KMS-11 (cell line): ENCODE measurements around the gene EAF1.

Experiments used
- H2AFZ ChIP-seq: fragments of 200-600 bp; sonication (generic); 2 replicates; pipeline ENCODE4 v1.6.1; 2016; ENCODE audit warnings: antibody characterized with exemption, mixed run types, low read depth
- H3K27ac ChIP-seq: fragments of 200-600 bp; sonication (generic); 2 replicates; pipeline ENCODE4 v1.6.1; 2016; ENCODE audit warnings: mild to moderate bottlenecking, mixed run types
- H3K27me3 ChIP-seq: fragments of 200-600 bp; sonication (generic); 2 replicates; pipeline ENCODE4 v1.6.1; 2017; ENCODE audit warnings: mild to moderate bottlenecking, low read depth, mixed run types, moderate library complexity; ENCODE audit not compliant: insufficient read depth
- H3K36me3 ChIP-seq: fragments of 200-600 bp; sonication (generic); 2 replicates; pipeline ENCODE4 v1.6.1; 2017; ENCODE audit warnings: mild to moderate bottlenecking, mixed run types; ENCODE audit not compliant: insufficient read depth
- H3K4me1 ChIP-seq: fragments of 200-600 bp; sonication (generic); 2 replicates; pipeline ENCODE4 v1.6.1; 2016; ENCODE audit warnings: mild to moderate bottlenecking, low read depth, mixed run types; ENCODE audit not compliant: poor library complexity, severe bottlenecking
- H3K4me2 ChIP-seq: fragments of 200-600 bp; sonication (generic); 2 replicates; pipeline ENCODE4 v1.7.0; 2016; ENCODE audit warnings: mild to moderate bottlenecking, mixed run types
- H3K4me3 ChIP-seq: fragments of 200-600 bp; sonication (generic); IDR thresholded peaks from 2 replicates; pipeline ENCODE4 v1.6.1; 2017; ENCODE audit warnings: low read depth, low read length, mixed read lengths; ENCODE audit not compliant: insufficient read depth
- H3K79me2 ChIP-seq: fragments of 200-600 bp; sonication (generic); 2 replicates; pipeline ENCODE4 v1.6.1; 2016; ENCODE audit warnings: low read depth, mixed run types; ENCODE audit not compliant: insufficient read depth
- H3K9ac ChIP-seq: fragments of 200-600 bp; sonication (generic); 2 replicates; pipeline ENCODE4 v1.6.1; 2016; ENCODE audit warnings: mild to moderate bottlenecking, mixed run types
- H4K20me1 ChIP-seq: fragments of 200-600 bp; sonication (generic); 2 replicates; pipeline ENCODE4 v1.6.1; 2016; ENCODE audit warnings: mild to moderate bottlenecking, mixed run types; ENCODE audit not compliant: insufficient read depth
- TF ChIP-seq, protein P1 (sequence below): fragments of 200-600 bp; sonication (generic); conservative IDR thresholded peaks from 2 replicates; pipeline ENCODE4 v1.6.1; 2017; ENCODE audit warnings: low read depth, mild to moderate bottlenecking, antibody characterized with exemption, low read length, moderate library complexity, mixed read lengths

Gene EAF1

DNA sequence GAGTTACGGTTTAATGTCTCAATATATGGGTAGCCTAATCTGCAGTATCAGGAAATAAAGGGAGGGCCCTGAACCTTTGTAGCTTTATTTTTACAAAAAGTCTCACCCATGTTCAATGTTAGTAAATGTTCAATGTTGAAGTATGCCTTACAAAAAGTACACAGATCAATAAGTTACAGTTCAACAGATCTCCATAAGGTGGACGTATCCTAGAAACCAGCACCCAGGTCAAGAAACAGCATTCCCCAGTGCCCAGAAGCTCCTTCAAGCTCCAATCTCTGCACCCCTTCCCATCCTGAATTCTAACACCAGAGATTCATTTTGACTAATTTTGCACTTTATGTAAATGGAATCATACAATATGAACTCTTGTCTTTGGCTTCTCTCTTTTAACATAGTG, 62.8 kb downstream of the EAF1 start:
- H3K27me3 ChIP-seq, result no peaks in the 10 kb centered on the region
- no peaks in the 10 kb centered on the region for H4K20me1 ChIP-seq
- H3K4me1 ChIP-seq, result no peaks in the 10 kb centered on the region
- H3K27ac ChIP-seq, result no peak overlapping the region
- H3K79me2 ChIP-seq, result no peaks in the 10 kb centered on the region
- H3K36me3 ChIP-seq, result no peaks in the 10 kb centered on the region
- no peak overlapping the region for H3K4me3 ChIP-seq
- TF ChIP-seq, protein P1, sequence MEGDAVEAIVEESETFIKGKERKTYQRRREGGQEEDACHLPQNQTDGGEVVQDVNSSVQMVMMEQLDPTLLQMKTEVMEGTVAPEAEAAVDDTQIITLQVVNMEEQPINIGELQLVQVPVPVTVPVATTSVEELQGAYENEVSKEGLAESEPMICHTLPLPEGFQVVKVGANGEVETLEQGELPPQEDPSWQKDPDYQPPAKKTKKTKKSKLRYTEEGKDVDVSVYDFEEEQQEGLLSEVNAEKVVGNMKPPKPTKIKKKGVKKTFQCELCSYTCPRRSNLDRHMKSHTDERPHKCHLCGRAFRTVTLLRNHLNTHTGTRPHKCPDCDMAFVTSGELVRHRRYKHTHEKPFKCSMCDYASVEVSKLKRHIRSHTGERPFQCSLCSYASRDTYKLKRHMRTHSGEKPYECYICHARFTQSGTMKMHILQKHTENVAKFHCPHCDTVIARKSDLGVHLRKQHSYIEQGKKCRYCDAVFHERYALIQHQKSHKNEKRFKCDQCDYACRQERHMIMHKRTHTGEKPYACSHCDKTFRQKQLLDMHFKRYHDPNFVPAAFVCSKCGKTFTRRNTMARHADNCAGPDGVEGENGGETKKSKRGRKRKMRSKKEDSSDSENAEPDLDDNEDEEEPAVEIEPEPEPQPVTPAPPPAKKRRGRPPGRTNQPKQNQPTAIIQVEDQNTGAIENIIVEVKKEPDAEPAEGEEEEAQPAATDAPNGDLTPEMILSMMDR, result no peak
- H3K4me2 ChIP-seq, result no peak overlapping the region
- H2AFZ ChIP-seq, result no peak overlapping the region
- no peak overlapping the region for H3K9ac ChIP-seq

GRCh38 chr3:15491143-15491542, 63.7 kb downstream of the EAF1 start:
- Histone ChIP-seq H3K27me3 (no peaks in the 10 kb centered on the region), H3K79me2 (no peaks in the 10 kb centered on the region), H3K4me3 (no peak overlapping the region), H3K4me2 (no peak overlapping the region), H4K20me1 (no peaks in the 10 kb centered on the region), H3K27ac (no peak overlapping the region), H2AFZ (no peak overlapping the region), H3K4me1 (no peaks in the 10 kb centered on the region), H3K9ac (no peak overlapping the region), H3K36me3 (no peaks in the 10 kb centered on the region)
- TF ChIP-seq, protein P1, result no peak
